ENCODE results near the gene AKR1A1.
"Not testable (repeated sequence)": the region's sequence is repeated elsewhere in the genome, so short reads cannot be mapped to it uniquely, and the experiment has no call there.

Gene AKR1A1

DNA sequence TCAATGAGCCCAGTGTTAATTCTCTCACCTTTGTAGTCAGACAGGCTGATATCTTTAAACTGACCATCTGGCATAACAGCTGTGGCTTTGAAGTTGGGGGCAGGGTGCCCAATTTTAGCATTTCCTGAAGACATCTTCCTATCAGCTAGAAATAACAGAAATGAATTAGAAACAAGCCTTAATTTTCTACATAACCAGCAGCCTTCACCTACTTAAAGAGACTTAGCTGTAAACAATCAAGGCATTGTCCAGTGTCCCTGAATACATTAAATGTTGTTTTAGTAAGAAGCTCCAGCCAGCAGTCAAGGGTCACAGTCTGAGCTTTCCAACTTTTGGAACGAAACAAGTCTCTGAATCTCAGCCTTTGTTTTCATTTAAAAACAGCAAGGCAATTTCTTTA lies 31.7 kb upstream of the AKR1A1 start:
- peak overlapping the region; percentile 81; the same call in 1 of the 2 replicates for H3K4me3 ChIP-seq (ENCODE audit: low read length)
- no peak for TF ChIP-seq ZNF274 (IDR thresholded peaks at IDR 0.05; ENCODE audit: low read depth, low read length)

DNA sequence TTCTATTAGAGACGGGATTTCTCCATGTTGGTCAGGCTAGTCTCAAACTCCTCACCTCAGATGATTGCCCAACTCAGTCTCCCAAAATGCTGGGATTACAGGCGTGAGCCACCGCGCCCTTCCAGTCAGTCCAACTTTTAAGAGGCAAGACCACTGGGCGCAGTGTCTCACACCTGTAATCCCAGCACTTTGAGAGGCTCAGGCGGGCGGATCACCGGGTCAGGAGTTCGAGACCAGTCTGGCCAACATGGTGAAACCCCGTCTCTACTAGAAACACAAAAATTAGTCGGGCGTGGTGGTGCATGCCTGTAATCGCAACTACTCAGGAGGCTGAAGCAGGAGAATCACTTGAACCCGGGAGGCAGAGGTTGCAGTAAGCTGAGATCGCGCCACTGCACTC lies 30.9 kb upstream of the AKR1A1 start:
- H3K4me3 ChIP-seq (ENCODE audit: low read length), result peak overlapping the region; percentile 81

DNA sequence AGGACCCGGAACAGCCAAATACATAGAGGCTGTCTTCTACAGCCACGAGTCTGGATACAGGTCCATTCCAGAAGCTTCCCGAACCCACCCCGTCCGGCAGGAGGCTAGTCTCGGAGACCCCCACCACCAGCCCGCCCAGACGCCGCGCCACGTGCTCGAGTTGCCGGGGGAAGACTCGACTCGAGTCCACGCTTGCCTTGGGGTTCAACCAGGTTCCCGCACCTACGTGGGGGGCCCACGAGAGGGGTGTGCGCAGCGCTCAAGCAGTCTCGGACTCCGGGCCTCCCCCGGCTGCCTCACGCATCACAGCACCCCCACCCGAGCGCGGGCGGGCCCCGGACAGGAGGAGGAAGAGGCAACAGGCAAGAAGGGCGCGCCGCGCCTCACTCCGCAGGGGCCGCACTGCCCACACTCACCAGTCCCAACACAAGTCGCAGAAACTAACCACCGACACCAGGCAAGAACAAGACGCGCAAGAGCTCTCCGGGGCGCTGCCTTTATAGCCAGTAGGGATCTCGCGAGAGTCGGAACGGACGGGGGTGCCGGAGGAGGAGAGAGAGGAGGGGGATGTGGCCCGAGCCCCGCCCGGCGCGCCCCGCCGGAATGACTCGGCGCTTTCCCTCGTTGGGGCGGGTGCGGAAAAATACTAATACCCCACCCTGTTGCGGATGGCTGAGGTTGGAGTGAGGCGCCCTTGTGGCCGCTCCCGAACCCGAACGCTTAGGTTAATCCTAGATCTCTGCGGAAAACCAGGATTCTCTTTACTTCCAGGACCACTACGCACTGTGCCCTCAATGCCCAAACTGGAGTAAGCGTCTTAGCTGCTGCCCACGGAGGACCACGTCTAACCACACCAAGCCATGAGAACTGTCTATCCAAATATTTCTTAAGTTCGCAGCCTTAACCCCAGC lies 29.0 kb upstream of the AKR1A1 start, which contains the start of gene PRDX1:
TSS of gene PRDX1 (minus strand) at position 472 of the 911 bp plus-strand sequence. CDS start 2,841 bp downstream, outside the sequence.
- H3K4me3 ChIP-seq (ENCODE audit: low read length), result peak within 1 kb of the TSS; percentile 81
- TF ChIP-seq ZNF274 (IDR thresholded peaks at IDR 0.05; ENCODE audit: low read depth, low read length), result no peak

DNA sequence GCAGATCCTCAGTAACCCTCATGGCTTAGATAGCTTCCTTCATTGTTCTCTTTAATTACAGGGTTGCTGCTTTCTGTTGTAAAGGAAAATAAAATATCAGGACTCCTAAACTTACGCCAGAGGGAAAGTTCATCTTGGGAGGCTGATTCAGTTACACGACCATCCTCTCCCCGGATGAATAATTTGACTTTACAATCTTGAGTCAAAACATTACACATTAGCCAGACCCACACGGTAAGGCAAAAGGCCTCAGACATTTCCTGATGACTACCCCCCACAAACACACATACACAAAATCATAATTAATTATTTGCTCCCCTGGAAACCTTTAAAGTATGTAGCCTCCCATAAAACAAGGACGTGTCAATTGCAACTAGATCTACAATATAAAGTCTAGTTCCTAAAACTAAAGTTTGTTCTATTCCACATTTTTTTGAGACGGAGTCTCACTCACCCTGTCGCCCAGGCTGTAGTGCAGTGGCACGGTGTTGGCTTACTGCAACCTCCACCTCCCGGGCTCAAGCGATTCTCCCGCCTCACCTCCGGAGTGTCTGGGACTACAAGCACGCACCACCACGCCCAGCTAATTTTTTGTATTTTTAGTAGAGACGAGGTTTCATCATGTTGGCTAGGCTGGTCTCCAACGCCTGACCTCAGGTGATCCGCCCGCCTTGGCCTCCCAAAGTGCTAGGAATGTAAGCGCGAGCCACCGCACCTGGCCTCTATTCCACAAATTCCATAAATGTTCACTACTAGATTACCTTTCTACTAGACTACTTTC lies 28.1 kb upstream of the AKR1A1 start:
- no peak for TF ChIP-seq ZNF274 (IDR thresholded peaks at IDR 0.05; ENCODE audit: low read depth, low read length)
- peak overlapping the region; percentile 81 for H3K4me3 ChIP-seq (ENCODE audit: low read length)

DNA sequence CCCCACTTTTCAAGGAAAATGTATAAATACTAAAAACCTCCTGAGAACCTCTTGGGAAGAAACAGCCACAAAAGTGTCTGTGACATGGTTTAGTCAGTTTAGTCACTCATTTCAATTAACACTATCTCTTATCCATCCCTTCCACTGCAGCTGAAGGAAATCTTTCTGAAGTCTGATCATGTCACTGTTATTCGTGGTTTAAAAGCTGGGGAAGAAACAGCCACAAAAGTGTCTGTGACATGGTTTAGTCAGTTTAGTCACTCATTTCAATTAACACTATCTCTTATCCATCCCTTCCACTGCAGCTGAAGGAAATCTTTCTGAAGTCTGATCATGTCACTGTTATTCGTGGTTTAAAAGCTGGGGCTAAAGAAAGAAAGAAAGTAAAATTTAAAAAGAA lies 27.1 kb upstream of the AKR1A1 start:
- not testable (repeated sequence) for H3K4me3 ChIP-seq (ENCODE audit: low read length)

DNA sequence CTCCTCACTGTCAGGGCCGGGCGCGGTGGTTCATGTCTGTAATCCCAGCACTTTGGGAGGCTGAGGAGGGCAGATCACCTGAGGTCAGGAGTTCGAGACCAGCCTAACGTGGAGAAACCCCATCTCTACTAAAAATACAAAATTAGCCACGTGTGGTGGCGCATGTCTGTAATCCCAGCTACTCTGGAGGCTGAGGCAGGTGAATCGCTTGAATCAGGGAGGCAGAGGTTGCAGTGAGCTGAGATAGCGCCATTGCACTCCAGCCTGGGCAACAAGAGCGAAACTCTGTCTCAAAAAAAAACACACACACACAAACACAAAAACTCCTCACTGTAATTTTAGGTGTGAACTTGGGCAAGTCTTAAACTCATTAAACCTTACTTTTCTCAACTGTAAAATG lies 26.7 kb upstream of the AKR1A1 start:
- H3K4me3 ChIP-seq (ENCODE audit: low read length), result not testable (repeated sequence)

DNA sequence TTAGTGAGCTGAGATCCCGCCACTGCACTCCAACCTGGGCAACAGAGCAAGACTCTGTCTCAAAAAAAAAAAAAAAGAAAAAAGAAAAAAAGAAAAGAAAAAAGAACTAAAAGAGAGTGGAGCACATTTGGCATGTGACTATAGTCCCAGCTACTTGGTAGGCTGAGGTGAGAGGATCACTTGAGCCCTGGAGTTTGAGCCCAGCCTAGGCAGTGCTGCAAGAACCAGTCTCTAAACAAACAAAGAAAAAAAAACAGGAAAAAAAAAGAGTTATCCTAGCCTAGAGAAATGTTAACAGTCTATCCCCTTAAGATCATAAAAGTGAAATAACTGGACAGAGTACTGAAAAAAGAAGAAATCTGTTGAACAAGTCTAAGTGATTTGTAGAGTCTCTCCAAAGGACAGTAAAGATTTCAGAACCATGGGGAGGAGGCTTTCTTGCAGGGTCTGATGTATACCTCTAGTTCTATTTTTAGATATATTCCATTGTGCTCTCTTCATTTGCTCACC lies 24.4 kb upstream of the AKR1A1 start:
- no peak for TF ChIP-seq ZNF274 (IDR thresholded peaks at IDR 0.05; ENCODE audit: low read depth, low read length)
- no peak overlapping the region for H3K4me3 ChIP-seq (ENCODE audit: low read length)

DNA sequence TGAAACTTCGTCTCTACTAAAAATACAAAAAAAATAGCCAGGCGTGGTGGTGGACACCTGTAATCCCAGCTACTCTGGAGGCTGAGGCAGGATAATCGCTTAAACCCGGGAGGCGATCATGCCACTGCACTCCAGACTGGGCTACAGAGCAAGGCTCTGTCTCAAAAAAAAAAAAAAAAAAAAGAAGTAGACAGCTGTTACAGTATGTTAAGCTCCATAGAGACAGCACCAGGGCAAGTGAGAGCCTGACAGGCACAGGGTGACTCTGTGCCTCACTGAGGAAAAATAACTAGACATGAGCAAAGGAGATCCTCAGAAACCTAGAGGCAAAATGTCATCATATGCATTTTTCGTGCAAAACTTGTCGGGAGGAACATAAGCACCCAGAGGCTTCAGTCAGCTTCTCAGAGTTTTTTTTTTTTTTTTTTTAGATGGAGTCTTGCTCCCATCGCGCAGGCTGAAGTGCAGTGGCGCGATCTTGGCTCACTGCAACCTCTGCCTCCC lies 19.9 kb upstream of the AKR1A1 start:
- no peak overlapping the region for H3K4me3 ChIP-seq (ENCODE audit: low read length)
- TF ChIP-seq ZNF274 (IDR thresholded peaks at IDR 0.05; ENCODE audit: low read depth, low read length), result no peak

DNA sequence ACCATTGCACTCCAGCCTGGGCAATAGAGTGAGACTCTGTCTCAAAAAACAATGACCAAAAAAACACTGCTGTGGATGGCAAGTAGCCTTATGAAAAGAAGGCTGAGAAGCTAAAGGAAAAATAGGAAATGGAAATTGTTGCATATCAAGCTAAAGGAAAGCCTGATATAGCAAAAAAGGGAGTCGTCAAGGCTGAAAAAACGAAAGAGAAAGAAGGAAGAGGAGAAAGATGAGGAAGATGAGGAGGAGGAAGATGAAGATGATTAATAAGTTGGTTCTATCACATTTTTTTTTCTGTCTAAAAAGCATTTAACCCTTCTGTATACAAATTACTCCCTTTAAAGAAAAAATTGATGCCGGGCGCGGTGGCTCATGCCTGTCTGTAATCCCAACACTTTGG lies 18.8 kb upstream of the AKR1A1 start:
- no peak for TF ChIP-seq ZNF274 (IDR thresholded peaks at IDR 0.05; ENCODE audit: low read depth, low read length)
- no peak overlapping the region for H3K4me3 ChIP-seq (ENCODE audit: low read length)

DNA sequence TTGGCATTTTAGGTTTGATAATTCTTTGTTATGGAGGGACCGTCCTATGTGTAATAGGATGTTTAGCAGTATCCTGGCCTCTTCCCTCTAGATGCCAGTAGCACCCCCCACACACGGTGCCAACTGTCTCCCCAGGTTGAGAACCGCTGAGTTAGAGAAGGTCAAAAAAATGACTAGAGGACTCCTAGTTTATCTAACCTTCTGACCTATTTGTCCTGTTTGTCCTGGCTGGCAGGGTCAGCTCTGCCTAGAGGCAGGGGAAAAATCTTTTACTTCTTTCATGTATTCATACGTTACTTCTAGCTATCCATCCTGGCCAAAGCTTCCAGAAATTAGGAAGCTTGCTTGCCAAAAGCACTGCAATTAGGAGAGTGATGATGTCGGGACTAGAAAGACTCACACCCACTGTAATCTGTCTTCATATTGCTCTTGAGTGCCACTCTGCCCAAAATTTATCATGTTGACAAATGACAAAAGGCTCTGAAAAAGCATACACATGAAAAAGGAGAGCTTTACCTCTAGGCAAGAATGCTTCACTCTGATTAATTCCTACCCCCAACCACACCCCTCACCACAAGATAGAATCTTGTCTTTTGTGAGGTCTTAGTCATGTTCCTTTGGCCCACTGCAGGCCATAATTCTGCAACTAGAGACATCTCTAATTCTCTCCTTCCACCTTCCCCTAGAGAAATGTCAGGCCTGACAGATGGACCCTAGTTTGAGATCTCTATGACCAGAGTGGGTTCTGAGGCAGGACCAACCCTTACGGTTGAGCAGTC lies 14.4 kb upstream of the AKR1A1 start:
- TF ChIP-seq ZNF274 (IDR thresholded peaks at IDR 0.05; ENCODE audit: low read depth, low read length), result no peak
- no peak overlapping the region for H3K4me3 ChIP-seq (ENCODE audit: low read length)

DNA sequence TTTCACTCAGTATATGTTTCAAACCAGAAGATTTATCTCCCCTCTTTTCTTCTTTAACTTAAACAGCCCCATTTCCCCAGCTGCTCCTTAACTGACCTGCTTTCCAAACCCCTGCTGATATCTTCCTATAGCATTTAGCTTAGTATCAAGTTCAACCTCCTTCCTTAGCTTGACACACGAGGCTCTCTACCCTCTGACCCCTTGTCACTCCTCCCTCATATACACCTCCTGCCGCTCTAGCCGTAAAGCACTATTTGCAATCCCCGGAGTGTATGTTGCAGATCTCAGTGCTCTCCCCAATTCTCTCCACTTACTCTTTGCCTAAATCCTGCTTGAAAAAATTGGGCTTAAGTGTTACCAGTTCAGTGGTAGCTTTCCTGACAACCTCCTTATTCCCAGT lies 13.7 kb upstream of the AKR1A1 start:
- H3K4me3 ChIP-seq (ENCODE audit: low read length), result no peak overlapping the region
- no peak for TF ChIP-seq ZNF274 (IDR thresholded peaks at IDR 0.05; ENCODE audit: low read depth, low read length)

DNA sequence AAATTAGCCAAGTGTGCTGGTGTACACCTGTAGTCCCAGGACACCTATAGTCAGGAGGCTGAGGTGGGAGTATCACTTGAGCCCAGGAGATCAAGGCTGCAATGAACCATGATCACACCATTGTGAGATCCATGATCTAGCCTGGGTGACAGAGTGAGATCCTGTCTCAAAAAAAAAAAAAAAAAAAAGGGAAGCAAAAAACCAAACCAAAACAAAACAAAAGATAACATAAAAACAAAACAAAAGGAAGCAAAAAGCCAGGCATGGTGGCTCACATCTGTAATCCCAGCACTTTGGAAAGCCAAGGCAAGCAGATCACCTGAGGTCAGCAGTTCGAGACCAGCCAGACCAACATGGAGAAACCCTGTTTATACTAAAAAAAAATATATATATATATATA lies 9.4 kb upstream of the AKR1A1 start:
- H3K4me3 ChIP-seq (ENCODE audit: low read length), result no peak overlapping the region
- no peak for TF ChIP-seq ZNF274 (IDR thresholded peaks at IDR 0.05; ENCODE audit: low read depth, low read length)

DNA sequence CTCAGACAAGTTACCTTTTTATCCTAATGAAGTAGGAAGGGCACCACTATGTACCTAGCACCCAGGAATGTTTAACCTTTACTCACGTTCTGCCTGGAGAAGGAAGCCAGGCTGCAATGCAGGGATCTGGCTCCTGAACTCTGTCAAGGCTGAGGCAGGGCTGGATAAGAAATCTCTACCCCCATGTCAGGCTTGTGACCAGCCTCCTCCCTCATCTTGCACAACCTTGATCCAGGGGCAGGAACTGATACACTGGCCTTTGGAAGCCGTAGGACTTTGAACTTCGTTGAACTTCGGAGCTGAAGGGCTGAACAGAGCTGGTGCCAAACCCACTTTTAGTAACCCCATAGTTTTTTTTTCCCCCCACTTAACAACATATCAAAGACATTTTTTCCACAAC lies 8.0 kb upstream of the AKR1A1 start:
- TF ChIP-seq ZNF274 (IDR thresholded peaks at IDR 0.05; ENCODE audit: low read depth, low read length), result no peak
- H3K4me3 ChIP-seq (ENCODE audit: low read length), result no peak overlapping the region
